MM.1S (cell line): Measurements from ENCODE around the gene RIOK2.

Experiments
- CTCF ChIP-seq: fragments of 300-600 bp; sonication (generic); IDR thresholded peaks from 2 replicates; pipeline ENCODE4 v1.5.1; 2016; ENCODE audit warnings: antibody characterized with exemption, low read length, mixed read lengths
- EZH2 ChIP-seq: fragments of 300-600 bp; sonication (generic); optimal IDR thresholded peaks from 2 replicates; pipeline ENCODE3; 2017; ENCODE audit warnings: low read depth, mild to moderate bottlenecking, antibody characterized with exemption, low read length, mixed read lengths

DNA sequence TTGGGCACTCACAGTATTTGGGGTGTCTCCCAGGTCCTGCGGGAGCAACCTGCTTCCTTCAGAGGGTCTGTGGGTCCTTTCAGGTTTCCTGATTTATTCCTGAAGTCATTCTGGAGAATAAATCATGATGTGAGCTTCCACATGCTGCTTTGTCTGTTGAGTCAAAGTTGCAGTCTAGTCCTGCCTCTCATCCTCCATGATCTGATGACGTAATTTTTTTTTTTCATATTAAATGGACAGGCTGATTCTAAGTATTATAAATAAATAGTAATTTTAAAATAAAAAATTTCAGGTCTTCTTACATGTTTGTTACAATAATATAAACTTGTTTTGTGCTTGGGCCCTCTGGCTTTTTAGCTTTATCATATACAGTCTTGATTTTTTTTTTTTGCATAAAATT, 26.3 kb upstream of the RIOK2 start:
- TF ChIP-seq EZH2 (no peak), CTCF (no peak)
